NOMO-1 treated with DMSO at 0.1 percent for 48 hours (cell line): ENCODE results near the gene TOMM40.
"Not testable (repeated sequence)": the region's sequence is repeated elsewhere in the genome, so short reads cannot be mapped to it uniquely, and the experiment has no call there.

Experiments
- DNase-seq: peaks from one replicate; lab custom pipeline; 2025; ENCODE audit not compliant: unreplicated experiment; lab: John Stamatoyannopoulos, UW

The TOMM40 gene

GRCh38 chr19:44871809-44872208 lies 19.2 kb upstream of the TOMM40 start:
- DNase-seq = no peak

- no peak for DNase-seq
These were observed 18.4 kb upstream of the TOMM40 start for GRCh38 chr19:44872661-44873060.

- DNase-seq = no peak
These were observed 16.7 kb upstream of the TOMM40 start for GRCh38 chr19:44874317-44874716.

GRCh38 chr19:44875666-44876451 lies 15.2 kb upstream of the TOMM40 start:
- no peak for DNase-seq

GRCh38 chr19:44876930-44877535 lies 14.0 kb upstream of the TOMM40 start:
- no peak for DNase-seq

GRCh38 chr19:44878120-44878865 lies 12.8 kb upstream of the TOMM40 start:
- DNase-seq = no peak

- no peak for DNase-seq
These were observed 11.6 kb upstream of the TOMM40 start for GRCh38 chr19:44879309-44880065.

- no peak for DNase-seq
These were observed 9.0 kb upstream of the TOMM40 start for GRCh38 chr19:44882063-44882462.

- not testable (repeated sequence) for DNase-seq
These were observed 8.2 kb upstream of the TOMM40 start for GRCh38 chr19:44882619-44883397.

GRCh38 chr19:44883922-44884321 lies 7.1 kb upstream of the TOMM40 start:
- DNase-seq = no peak

GRCh38 chr19:44884566-44884965 lies 6.5 kb upstream of the TOMM40 start:
- DNase-seq = no peak

GRCh38 chr19:44886141-44886540 lies 4.9 kb upstream of the TOMM40 start:
- DNase-seq = no peak

GRCh38 chr19:44887648-44888047 lies 3.4 kb upstream of the TOMM40 start:
- DNase-seq = no peak

- DNase-seq = not testable (repeated sequence)
These were observed 2.7 kb upstream of the TOMM40 start for GRCh38 chr19:44888335-44888734.

GRCh38 chr19:44889830-44890365 lies 1.2 kb upstream of the TOMM40 start:
- no peak for DNase-seq

- peak; percentile 100 for DNase-seq
These were observed 563 bp upstream of the TOMM40 start for GRCh38 chr19:44890366-44891015.

GRCh38 chr19:44892932-44893331 lies 1.9 kb downstream of the TOMM40 start:
- no peak for DNase-seq

GRCh38 chr19:44893332-44894051 lies 2.4 kb downstream of the TOMM40 start:
- no peak for DNase-seq

- DNase-seq = no peak
These were observed 3.0 kb downstream of the TOMM40 start for GRCh38 chr19:44894052-44894400.
